ENCODE data around the gene CYFIP2. TPM values are rescaled to one million over a fixed set of nuclear protein-coding genes. Genes with fewer than 3 reads are reported as not detected.
A peak's percentile ranks its signal among the peaks of the same experiment; 100 is the strongest.

The CYFIP2 gene
- total RNA-seq (2022), result 10.2 and 14.3 TPM in 2 replicates
- percentile 41 among the genes with signal in this experiment for Bru-seq, nascent RNA
- percentile 32 among the genes with signal in this experiment for BruChase-seq, experiment 1, labeled RNA remaining after a 2-hour chase
- BruChase-seq, experiment 2, labeled RNA remaining after a 6-hour chase, result percentile 36 among the genes with signal in this experiment
- long read RNA-seq, full-length matches to known transcripts, result 1 of 10 reads
- long read RNA-seq, partial matches to known transcripts, result 3 of 10 reads
- long read RNA-seq, other reads (novel, unspliced or antisense), result 6 of 10 reads

GRCh38 chr5:157265714-157266285 lies at the start of gene CYFIP2:
CYFIP2 (plus strand) TSS chr5:157266123; CDS start chr5:157285362, 19,239 bp downstream.
- no peaks in the 10 kb centered on the region for H3K4me1 Mint-ChIP-seq (ENCODE audit: low read depth, unreplicated experiment)
- peaks cover 17% of the 10 kb centered on the region for H3K27me3 Mint-ChIP-seq (ENCODE audit: insufficient read depth, unreplicated experiment)
- H3K9me3 ChIP-seq, result no peaks in the 10 kb centered on the region
- H3K9me3 Mint-ChIP-seq (ENCODE audit: unreplicated experiment), result no peaks in the 10 kb centered on the region
- TF ChIP-seq, protein P1, sequence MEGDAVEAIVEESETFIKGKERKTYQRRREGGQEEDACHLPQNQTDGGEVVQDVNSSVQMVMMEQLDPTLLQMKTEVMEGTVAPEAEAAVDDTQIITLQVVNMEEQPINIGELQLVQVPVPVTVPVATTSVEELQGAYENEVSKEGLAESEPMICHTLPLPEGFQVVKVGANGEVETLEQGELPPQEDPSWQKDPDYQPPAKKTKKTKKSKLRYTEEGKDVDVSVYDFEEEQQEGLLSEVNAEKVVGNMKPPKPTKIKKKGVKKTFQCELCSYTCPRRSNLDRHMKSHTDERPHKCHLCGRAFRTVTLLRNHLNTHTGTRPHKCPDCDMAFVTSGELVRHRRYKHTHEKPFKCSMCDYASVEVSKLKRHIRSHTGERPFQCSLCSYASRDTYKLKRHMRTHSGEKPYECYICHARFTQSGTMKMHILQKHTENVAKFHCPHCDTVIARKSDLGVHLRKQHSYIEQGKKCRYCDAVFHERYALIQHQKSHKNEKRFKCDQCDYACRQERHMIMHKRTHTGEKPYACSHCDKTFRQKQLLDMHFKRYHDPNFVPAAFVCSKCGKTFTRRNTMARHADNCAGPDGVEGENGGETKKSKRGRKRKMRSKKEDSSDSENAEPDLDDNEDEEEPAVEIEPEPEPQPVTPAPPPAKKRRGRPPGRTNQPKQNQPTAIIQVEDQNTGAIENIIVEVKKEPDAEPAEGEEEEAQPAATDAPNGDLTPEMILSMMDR (IDR thresholded peaks at IDR 0.05; ENCODE audit: insufficient read depth in 1 of 2, low read depth in 1 of 2, low read length in 1 of 2, severe bottlenecking in 1 of 2, unreplicated experiment in 1 of 2), result no peak
- intact Hi-C loops (cut with micrococcal nuclease; ENCODE audit: unreplicated experiment), result loop anchor here (1.0 to 5.0 kb wide), 2 partner anchors 26 to 47 kb away; no protein-coding TSS in a partner anchor
- H3K36me3 Mint-ChIP-seq (ENCODE audit: insufficient read depth, unreplicated experiment), result no peaks in the 10 kb centered on the region
- BruUV-seq (replicated peaks), result no TSS peak
- H3K36me3 ChIP-seq (ENCODE audit: control insufficient read depth, insufficient read depth, low read length), result no peaks in the 10 kb centered on the region
- H3K4me1 ChIP-seq, result no peaks in the 10 kb centered on the region
- no peaks in the 10 kb centered on the region; the same call in 1 of the 2 replicates for H3K27me3 ChIP-seq (replicated peaks; ENCODE audit: control insufficient read depth, insufficient read depth, low read length)
- ChIA-PET POLR2A (interaction anchor here (0.5 kb wide), 1 partner anchor 18 kb away, joined by 3 read pairs; no protein-coding TSS in a partner anchor), CTCF (interaction anchor here (0.6 to 1.3 kb wide), 2 partner anchors 11 to 244 kb away, joined by 3 to 4 read pairs; no protein-coding TSS in a partner anchor)
- peak within 1 kb of the TSS; percentile 64 for H3K4me3 ChIP-seq (ENCODE audit: low read depth, low read length)
- H3K27ac Mint-ChIP-seq (ENCODE audit: unreplicated experiment), result no peak within 1 kb of the TSS
- H3K4me3 Mint-ChIP-seq (ENCODE audit: unreplicated experiment), result peak within 1 kb of the TSS; percentile 83
- DNase-seq, result peak in 1 of 2 experiments; percentile 66

DNA sequence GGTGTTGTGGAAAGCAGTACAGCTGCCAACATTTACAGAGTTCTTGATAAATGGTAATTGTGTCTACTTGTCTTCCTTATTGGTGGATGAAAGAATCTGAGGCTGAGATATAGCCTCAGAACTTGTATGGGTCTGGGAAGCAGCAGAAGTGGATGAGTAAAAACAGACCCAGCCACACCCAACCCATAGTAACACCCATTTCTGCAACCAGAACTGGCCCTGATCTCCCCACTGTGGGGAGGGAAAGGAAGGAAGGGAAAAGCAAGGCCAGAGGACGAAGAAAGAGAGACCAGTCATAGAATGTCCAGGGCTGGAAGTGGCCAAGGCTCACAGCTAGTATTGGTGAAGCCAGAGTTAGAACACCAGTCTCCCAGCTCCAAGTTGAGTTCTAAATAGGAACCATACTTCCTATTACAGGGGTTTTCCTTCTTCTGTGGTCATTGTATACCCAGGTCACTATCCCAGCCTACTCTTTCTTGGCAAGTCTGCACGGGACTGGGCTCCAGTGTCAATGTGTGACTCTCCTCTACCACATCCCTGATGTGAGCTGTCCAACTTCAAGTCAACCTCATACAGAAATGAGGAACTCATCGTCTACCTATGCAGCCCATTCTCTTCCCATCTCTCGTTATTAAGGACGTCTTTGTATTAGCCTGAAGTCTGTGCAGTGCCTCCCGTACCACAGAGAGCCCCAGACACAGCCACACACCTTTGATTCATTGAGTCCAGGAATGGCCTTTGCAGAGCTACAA lies 49.4 kb upstream of the CYFIP2 start:
- Histone ChIP-seq H3K9me3 (no peaks in the 10 kb centered on the region), H3K4me3 (ENCODE audit: low read depth, low read length) (no peak overlapping the region), H3K27me3 (replicated peaks; ENCODE audit: control insufficient read depth, insufficient read depth, low read length) (no peaks in the 10 kb centered on the region), H3K36me3 (ENCODE audit: control insufficient read depth, insufficient read depth, low read length) (no peaks in the 10 kb centered on the region), H3K4me1 (no peaks in the 10 kb centered on the region)
- intact Hi-C loops (cut with micrococcal nuclease; ENCODE audit: unreplicated experiment), result no loop called here
- no peak overlapping the region for H3K4me3 Mint-ChIP-seq (ENCODE audit: unreplicated experiment)
- no TSS peak for BruUV-seq (replicated peaks)
- no peak overlapping the region for H3K27ac Mint-ChIP-seq (ENCODE audit: unreplicated experiment)
- TF ChIP-seq, protein P1 (IDR thresholded peaks at IDR 0.05; ENCODE audit: insufficient read depth in 1 of 2, low read depth in 1 of 2, low read length in 1 of 2, severe bottlenecking in 1 of 2, unreplicated experiment in 1 of 2), result no peak
- no peaks in the 10 kb centered on the region for H3K4me1 Mint-ChIP-seq (ENCODE audit: low read depth, unreplicated experiment)
- H3K36me3 Mint-ChIP-seq (ENCODE audit: insufficient read depth, unreplicated experiment), result no peaks in the 10 kb centered on the region
- ChIA-PET POLR2A (no interaction called here), CTCF (interaction anchor here (0.6 kb wide), 1 partner anchor 13 kb away, joined by 3 read pairs; no protein-coding TSS in a partner anchor)
- no peak for DNase-seq
- H3K27me3 Mint-ChIP-seq (ENCODE audit: insufficient read depth, unreplicated experiment), result peaks cover 4% of the 10 kb centered on the region
- H3K9me3 Mint-ChIP-seq (ENCODE audit: unreplicated experiment), result no peaks in the 10 kb centered on the region

- H3K27me3 Mint-ChIP-seq (ENCODE audit: insufficient read depth, unreplicated experiment), result no peaks in the 10 kb centered on the region
- Histone ChIP-seq H3K9me3 (no peaks in the 10 kb centered on the region), H3K36me3 (ENCODE audit: control insufficient read depth, insufficient read depth, low read length) (no peaks in the 10 kb centered on the region), H3K4me1 (no peaks in the 10 kb centered on the region), H3K4me3 (ENCODE audit: low read depth, low read length) (no peak overlapping the region), H3K27me3 (replicated peaks; ENCODE audit: control insufficient read depth, insufficient read depth, low read length) (no peaks in the 10 kb centered on the region)
- H3K9me3 Mint-ChIP-seq (ENCODE audit: unreplicated experiment), result no peaks in the 10 kb centered on the region
- TF ChIP-seq, protein P1 (IDR thresholded peaks at IDR 0.05; ENCODE audit: insufficient read depth in 1 of 2, low read depth in 1 of 2, low read length in 1 of 2, severe bottlenecking in 1 of 2, unreplicated experiment in 1 of 2), result no peak
- H3K4me3 Mint-ChIP-seq (ENCODE audit: unreplicated experiment), result no peak overlapping the region
- H3K27ac Mint-ChIP-seq (ENCODE audit: unreplicated experiment), result no peak overlapping the region
- no peaks in the 10 kb centered on the region for H3K36me3 Mint-ChIP-seq (ENCODE audit: insufficient read depth, unreplicated experiment)
- POLR2A ChIA-PET, result no interaction called here
- intact Hi-C loops (cut with micrococcal nuclease; ENCODE audit: unreplicated experiment), result no loop called here
- BruUV-seq (replicated peaks), result no TSS peak
- CTCF ChIA-PET, result no interaction called here
- H3K4me1 Mint-ChIP-seq (ENCODE audit: low read depth, unreplicated experiment), result no peaks in the 10 kb centered on the region
- no peak for DNase-seq
These were observed 48.5 kb upstream of the CYFIP2 start for GRCh38 chr5:157217289-157218024.

Measured in Caco-2 (cell line).